Measurements from ENCODE around the gene VEGFD. TPM values are rescaled to one million over a fixed set of nuclear protein-coding genes. Genes with fewer than 3 reads are reported as not detected.

VEGFD gene
- total and polyA plus RNA-seq, 2 of the 13 experiments (the other 11 are each of a cell fraction or from before 2014, with no cell fraction given), result 0.11 to 0.35 TPM

- TF ChIP-seq ZNF407 (CRISPR knock-in tag; IDR thresholded peaks at IDR 0.05; ENCODE audit: not compliant biosample characterization) (no peak), ZNF704 (CRISPR knock-in tag; IDR thresholded peaks at IDR 0.05; ENCODE audit: borderline replicate concordance) (no peak), STAG1 (CRISPR knock-in tag; IDR thresholded peaks at IDR 0.05) (no peak)
These were observed 34.0 kb upstream of the VEGFD start (continued) for GRCh38 chrX:15418041-15418706.
